ENCODE results near the gene RNF38.

RNF38 gene

DNA sequence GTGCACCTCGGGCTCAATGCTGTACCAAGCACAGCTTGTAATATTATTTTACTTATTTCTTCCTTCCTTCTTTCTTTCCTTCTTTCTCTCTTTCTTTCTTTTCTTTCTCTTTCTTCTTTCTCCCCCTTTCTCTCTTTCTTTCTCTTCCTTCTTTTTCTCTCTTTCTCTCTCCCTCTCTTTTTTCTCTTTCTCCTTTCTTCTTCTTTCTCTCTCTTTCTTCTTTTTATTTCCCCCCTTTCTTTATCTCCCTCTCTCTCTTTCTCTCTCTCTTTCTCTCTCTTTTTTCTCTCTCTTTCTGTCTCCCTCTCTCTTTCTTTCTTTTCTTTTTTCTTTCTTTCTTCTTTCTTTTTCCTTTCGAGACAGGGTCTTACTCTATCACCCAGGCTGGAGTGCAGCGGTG lies 109.1 kb downstream of the RNF38 start:
- DNase-seq = no peak

DNA sequence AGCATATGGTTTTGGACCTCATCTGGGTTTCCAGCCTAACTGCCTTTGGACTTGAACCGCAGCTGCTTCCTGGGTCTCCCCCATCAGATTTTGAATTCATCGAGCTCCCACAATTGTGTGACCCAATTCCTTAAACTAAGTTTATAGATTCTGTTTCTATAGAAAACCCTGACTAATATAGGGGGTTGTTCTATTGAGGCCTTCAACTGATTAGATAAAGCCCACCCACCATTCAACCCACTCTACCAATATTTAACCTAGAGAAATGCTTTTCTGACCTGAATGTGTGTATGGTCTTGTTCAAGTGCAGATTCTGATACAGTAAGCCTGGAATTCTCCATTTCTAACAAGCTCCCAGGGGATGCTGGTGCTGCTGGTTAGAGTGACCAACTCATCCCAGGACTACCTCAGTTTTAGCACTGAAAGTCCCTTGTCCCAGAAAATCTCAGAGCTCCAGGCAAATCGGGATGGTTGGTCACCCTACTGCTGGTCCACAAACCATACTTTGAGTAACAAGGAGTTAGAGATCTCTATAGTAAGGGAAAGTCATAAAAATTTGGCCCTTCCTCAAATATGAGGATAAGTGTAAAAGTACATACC lies 110.1 kb downstream of the RNF38 start:
- no peak for DNase-seq

GRCh38 chr9:36288070-36288469 lies 112.0 kb downstream of the RNF38 start:
- no peak for DNase-seq

Data from EL (cell line).